ENCODE measurements around the gene GALNT3.
A peak's percentile ranks its signal among the peaks of the same experiment; 100 is the strongest.

GALNT3 gene

GRCh38 chr2:165815299-165816141 is 21.5 kb upstream of the GALNT3 start:
- Histone ChIP-seq H3K27me3 (replicated peaks; ENCODE audit: insufficient read depth, low read length) (no peaks in the 10 kb centered on the region), H3K4me2 (ENCODE audit: low read depth, low read length) (no peak overlapping the region), H3F3A (ENCODE audit: insufficient read depth, low read length) (no peaks in the 10 kb centered on the region), H4K20me1 (ENCODE audit: insufficient read depth, low read length) (no peaks in the 10 kb centered on the region), H3K27ac (ENCODE audit: low read length) (peak overlapping the region; percentile 15; the same call in 1 of the 2 replicates), H3K4me3 (ENCODE audit: low read length) (no peak overlapping the region), H3K36me3 (replicated peaks; ENCODE audit: insufficient read depth, low read length) (no peaks in the 10 kb centered on the region), H2AFZ (ENCODE audit: low read length) (no peak overlapping the region), H3K79me2 (ENCODE audit: low read length) (no peaks in the 10 kb centered on the region), H3K9me2 (replicated peaks; ENCODE audit: insufficient read depth, low read length) (no peaks in the 10 kb centered on the region), H3K9ac (ENCODE audit: low read length) (no peak overlapping the region), H3K9me3 (replicated peaks; ENCODE audit: insufficient read depth, low read length) (no peaks in the 10 kb centered on the region), H3K4me1 (ENCODE audit: low read length) (no peaks in the 10 kb centered on the region)
- no peak for TF ChIP-seq EZH2 (optimal IDR thresholded peaks at IDR 0.05; ENCODE audit: low read depth, low read length)
- TF ChIP-seq CTCF (IDR thresholded peaks at IDR 0.05; ENCODE audit: low read length), result no peak
- TF ChIP-seq EZH2phosphoT487 (IDR thresholded peaks at IDR 0.05; ENCODE audit: low read length), result no peak
- no peak for DNase-seq

DNA sequence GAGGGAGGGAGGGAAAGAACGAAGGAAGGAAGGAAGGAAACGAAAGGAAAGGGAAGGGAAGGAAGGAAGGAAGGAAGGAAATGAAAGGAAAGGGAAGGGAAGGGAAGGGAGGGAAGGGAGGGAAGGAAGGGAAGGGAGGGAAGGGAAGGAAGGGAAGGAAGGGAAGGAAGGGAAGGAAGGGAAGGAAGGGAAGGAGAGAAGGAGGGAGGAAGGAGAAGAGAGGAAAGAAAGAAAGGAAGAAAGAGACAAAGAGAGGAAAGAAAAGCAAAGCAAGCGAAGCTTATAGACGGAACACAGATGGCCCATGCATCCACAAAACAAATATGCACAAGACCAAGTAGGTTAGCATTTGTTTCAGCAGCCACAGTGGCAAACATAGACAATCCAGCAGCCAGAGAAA is 20.4 kb upstream of the GALNT3 start:
- no peaks in the 10 kb centered on the region for H3F3A ChIP-seq (ENCODE audit: insufficient read depth, low read length)
- no peak overlapping the region for H3K27ac ChIP-seq (ENCODE audit: low read length)
- no peaks in the 10 kb centered on the region for H3K36me3 ChIP-seq (replicated peaks; ENCODE audit: insufficient read depth, low read length)
- H3K4me1 ChIP-seq (ENCODE audit: low read length), result no peaks in the 10 kb centered on the region
- no peaks in the 10 kb centered on the region for H3K79me2 ChIP-seq (ENCODE audit: low read length)
- H2AFZ ChIP-seq (ENCODE audit: low read length), result no peak overlapping the region
- no peak for TF ChIP-seq EZH2 (optimal IDR thresholded peaks at IDR 0.05; ENCODE audit: low read depth, low read length)
- TF ChIP-seq EZH2phosphoT487 (IDR thresholded peaks at IDR 0.05; ENCODE audit: low read length), result no peak
- no peak for TF ChIP-seq CTCF (IDR thresholded peaks at IDR 0.05; ENCODE audit: low read length)
- no peaks in the 10 kb centered on the region for H3K9me2 ChIP-seq (replicated peaks; ENCODE audit: insufficient read depth, low read length)
- H3K4me3 ChIP-seq (ENCODE audit: low read length), result no peak overlapping the region
- H3K9me3 ChIP-seq (replicated peaks; ENCODE audit: insufficient read depth, low read length), result no peaks in the 10 kb centered on the region
- no peak overlapping the region for H3K4me2 ChIP-seq (ENCODE audit: low read depth, low read length)
- no peak overlapping the region for H3K9ac ChIP-seq (ENCODE audit: low read length)
- DNase-seq, result no peak
- H4K20me1 ChIP-seq (ENCODE audit: insufficient read depth, low read length), result no peaks in the 10 kb centered on the region
- H3K27me3 ChIP-seq (replicated peaks; ENCODE audit: insufficient read depth, low read length), result no peaks in the 10 kb centered on the region

GRCh38 chr2:165811592-165812370 is 17.7 kb upstream of the GALNT3 start:
- H3K9me3 ChIP-seq (replicated peaks; ENCODE audit: insufficient read depth, low read length), result no peaks in the 10 kb centered on the region
- no peak overlapping the region for H2AFZ ChIP-seq (ENCODE audit: low read length)
- H3K27ac ChIP-seq (ENCODE audit: low read length), result no peak overlapping the region
- H4K20me1 ChIP-seq (ENCODE audit: insufficient read depth, low read length), result no peaks in the 10 kb centered on the region
- no peak overlapping the region for H3K4me2 ChIP-seq (ENCODE audit: low read depth, low read length)
- no peak for DNase-seq
- H3K36me3 ChIP-seq (replicated peaks; ENCODE audit: insufficient read depth, low read length), result no peaks in the 10 kb centered on the region
- TF ChIP-seq EZH2phosphoT487 (IDR thresholded peaks at IDR 0.05; ENCODE audit: low read length), result no peak
- no peak for TF ChIP-seq CTCF (IDR thresholded peaks at IDR 0.05; ENCODE audit: low read length)
- no peak for TF ChIP-seq EZH2 (optimal IDR thresholded peaks at IDR 0.05; ENCODE audit: low read depth, low read length)
- H3K4me3 ChIP-seq (ENCODE audit: low read length), result no peak overlapping the region
- no peaks in the 10 kb centered on the region for H3F3A ChIP-seq (ENCODE audit: insufficient read depth, low read length)
- no peak overlapping the region for H3K9ac ChIP-seq (ENCODE audit: low read length)
- H3K27me3 ChIP-seq (replicated peaks; ENCODE audit: insufficient read depth, low read length), result no peaks in the 10 kb centered on the region
- H3K79me2 ChIP-seq (ENCODE audit: low read length), result no peaks in the 10 kb centered on the region
- H3K9me2 ChIP-seq (replicated peaks; ENCODE audit: insufficient read depth, low read length), result no peaks in the 10 kb centered on the region
- no peaks in the 10 kb centered on the region for H3K4me1 ChIP-seq (ENCODE audit: low read length)
